ENCODE measurements around the gene SMARCC2.
A peak's percentile ranks its signal among the peaks of the same experiment; 100 is the strongest.

Gene SMARCC2

DNA sequence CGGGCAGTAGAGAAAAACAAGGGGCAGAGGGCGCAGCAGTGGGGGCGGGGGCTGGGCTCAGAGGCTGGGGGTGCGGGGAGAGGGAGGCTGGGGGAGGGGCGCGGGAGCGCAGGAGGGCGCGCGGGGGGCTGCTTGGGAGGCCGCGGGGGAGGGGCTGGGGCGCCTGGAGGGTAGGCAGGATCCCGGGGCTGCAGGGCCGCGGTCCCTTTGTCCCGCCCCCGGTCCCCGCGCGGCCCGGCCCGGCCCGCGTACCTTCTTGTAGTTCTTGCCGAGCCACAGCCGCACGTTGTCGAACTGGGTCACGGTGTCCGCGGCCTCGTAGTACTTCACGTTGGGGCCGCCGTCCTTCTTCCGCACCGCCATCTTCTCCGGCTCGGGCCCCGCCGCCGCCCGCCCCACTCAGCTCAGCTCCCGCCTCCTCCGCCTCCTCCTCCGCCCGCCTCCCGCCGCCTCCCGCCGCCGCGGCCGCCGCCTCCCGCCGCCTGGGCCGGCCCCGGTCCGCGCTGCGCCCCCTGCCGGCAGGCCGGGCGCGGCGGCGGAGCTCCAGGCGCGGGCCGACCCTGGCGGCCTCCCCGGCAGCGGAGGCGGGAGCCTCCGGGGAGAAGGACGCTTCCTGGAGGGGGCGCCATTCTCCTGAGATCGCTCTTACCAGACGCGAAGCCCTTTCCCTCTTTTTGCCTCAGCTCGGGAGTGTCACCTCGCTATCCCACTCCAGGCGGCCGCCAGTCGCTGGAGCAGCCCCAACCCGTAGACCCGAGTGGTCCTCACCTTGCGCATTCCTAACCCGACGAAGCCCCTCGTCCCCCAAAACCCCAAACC, at the start of gene SMARCC2:
Gene SMARCC2 (minus strand): TSS at position 385 of the 819 bp plus-strand sequence. CDS start 22 bp downstream, at position 363.
- peak; percentile 65 for DNase-seq

DNA sequence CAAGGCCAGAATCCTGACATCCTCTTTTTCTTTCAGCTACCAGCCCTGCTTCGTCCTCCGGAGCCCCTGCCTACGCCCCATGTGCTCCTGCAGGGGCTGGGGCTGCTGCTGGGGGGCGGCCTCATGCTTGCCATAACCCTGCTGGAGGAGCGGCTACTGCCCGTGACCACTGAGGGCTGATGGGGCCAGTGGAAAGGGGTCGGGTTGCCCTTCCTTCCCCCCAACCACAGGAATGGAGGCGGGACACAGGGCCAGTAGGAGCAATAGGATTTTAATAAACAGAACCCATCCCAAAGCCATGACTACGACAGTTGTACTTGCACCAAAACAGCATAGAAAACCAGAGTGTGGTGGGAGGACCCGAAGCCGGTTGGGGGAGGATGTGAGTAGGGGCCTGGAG, 48.3 kb upstream of the SMARCC2 start:
- no peak for DNase-seq

DNA sequence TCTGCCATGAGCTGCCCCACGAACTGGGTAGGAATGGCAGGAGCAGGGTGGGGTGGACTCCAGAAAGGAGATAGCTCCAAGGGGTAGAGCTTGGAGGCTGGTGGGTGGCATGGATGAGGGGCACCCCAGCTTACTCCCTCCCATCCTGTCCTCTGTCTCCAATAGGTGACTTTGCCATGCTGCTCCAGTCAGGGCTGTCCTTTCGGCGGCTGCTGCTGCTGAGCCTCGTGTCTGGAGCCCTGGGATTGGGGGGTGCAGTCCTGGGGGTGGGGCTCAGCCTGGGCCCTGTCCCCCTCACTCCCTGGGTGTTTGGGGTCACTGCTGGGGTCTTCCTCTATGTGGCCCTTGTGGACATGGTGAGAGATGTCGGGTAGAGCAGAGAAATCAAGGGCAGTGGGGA, 47.7 kb upstream of the SMARCC2 start:
- DNase-seq = no peak

DNA sequence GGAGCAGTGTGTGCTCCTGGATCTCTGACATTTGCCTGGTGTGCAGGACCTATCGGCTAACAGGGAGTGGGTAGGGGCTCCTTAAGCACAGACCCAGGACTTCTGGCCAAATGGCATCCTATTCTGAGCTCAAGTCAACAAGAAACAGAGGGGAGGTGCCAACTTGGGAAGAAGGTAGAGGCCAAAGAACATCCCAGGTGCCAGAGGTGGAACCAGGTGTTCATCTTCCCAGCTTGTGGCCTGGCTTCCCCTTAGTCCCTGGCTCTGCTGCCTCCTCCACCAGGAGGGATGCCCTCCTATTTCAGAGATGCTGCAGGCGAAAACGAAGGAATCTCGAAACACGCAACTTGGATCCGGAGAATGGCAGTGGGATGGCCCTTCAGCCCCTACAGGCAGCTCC, 46.8 kb upstream of the SMARCC2 start:
- no peak for DNase-seq

DNA sequence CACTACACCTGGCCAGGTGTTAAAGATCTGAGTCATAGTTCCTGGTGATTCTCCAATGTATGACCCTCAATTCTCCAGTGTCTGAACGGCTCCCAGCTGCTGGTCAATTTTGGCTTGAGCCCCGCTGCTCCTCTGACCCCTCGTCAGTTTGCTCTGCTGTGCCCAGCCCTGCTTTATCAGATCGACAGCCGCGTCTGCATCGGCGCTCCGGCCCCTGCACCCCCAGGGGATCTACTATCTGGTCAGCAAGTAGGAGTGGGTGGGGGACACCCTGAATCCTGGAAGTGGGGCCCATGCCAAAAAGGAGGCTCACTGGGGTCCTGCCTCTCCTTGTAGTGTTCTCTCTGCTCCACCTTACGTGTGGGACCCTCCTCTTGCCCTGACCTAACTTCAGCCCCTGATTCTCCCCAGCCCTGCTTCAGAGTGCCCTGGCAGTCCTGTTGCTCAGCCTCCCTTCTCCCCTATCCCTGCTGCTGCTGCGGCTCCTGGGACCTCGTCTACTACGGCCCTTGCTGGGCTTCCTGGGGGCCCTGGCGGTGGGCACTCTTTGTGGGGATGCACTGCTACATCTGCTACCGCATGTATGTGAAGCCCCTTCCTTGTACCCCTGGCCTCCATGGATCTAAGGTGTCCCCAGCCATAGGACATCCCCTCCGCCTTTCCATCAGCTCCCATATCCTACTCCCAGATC, 45.6 kb upstream of the SMARCC2 start:
- DNase-seq = no peak

DNA sequence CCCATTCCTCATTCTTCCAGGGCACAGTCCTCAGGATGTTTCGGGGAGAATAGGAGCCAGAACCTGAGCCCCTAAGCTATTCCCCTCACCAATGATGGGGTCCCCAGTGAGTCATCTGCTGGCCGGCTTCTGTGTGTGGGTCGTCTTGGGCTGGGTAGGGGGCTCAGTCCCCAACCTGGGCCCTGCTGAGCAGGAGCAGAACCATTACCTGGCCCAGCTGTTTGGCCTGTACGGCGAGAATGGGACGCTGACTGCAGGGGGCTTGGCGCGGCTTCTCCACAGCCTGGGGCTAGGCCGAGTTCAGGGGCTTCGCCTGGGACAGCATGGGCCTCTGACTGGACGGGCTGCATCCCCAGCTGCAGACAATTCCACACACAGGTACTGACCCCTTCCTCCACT, 41.9 kb upstream of the SMARCC2 start:
- DNase-seq = no peak

DNA sequence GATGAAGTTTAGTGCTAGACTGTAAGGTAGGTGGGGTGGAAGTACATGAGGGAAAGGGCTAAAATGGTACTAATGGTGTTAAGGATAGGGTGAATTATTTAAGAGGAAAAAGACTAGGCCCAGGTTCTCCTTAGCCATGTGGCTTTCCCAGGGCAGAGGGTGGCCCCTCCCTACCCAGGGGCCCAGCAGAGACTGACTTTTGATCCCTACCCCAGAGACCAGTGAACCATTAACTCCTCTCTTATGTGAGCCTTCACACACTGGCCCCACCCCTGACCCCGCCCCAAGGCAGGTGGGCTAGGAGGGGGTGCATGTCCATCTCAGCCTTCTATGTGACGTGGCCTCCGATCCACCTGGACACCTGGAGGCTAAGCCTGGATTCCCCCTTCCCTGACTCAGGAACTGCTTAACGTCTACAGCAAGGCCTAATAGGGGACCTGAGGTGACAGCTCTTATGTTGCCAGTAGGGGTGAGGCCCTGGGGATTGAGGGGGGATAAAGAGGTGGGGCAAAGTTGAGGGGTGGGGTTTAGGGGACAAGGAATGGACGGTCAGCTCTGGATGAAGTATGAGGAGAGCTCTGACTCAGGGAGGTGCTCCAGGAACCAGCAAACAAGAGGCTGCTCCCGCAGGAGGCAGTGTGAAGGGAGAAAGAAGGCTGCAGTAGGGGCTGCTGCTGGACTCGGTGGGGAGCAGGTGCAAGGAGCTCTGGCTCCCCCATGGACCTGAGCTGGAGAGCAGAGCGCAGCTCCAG, 41.3 kb upstream of the SMARCC2 start:
- DNase-seq = no peak

DNA sequence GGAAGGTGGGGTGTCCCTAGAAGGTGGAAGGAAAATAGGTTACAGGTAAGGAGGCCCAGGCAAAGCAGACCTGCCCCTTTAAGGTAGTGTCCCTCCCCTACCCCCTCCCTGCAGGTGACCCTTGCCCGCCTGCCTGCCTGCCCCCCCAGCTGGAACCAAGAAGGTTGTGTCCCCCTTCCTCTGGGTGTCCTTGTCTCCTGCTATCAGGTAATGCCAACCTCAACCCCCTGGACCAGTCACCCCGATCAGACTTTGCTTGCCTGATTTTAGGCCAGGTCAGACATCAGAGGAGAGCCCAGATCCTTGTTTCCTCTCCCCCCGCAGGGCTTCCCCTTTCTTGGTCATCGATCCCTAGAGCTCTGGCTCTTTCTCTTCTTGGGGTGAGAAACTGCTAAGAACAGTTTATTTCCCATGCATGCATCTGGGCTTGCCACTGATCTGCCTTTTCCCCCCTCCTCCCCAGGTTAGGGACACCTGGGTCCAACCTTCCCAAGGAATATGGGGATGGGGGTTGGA, 40.7 kb upstream of the SMARCC2 start, which contains the start of gene SLC39A5:
Gene SLC39A5 (plus strand): TSS at position 136 of the 516 bp plus-strand sequence. CDS start 1,224 bp downstream, outside the sequence.
- DNase-seq = no peak

DNA sequence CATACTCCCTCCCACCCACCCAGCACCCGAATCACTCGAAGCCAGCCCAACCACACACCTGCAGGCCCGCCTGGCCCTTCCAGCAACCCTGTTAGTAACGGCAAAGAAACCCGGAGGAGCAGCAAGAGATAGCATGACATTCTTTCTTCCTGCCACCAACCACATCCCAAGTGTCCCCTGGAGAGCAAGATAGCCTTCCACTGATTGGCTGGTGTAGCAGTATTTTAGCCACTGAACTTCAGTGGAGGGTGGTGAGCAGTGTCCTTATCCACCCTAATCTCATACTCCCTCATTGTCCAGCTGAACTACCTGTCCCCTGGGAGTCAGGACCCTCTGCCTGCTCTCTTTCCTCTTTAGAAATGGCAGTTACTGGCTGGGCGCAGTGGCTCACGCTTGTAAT, 39.8 kb upstream of the SMARCC2 start:
- no peak for DNase-seq

DNA sequence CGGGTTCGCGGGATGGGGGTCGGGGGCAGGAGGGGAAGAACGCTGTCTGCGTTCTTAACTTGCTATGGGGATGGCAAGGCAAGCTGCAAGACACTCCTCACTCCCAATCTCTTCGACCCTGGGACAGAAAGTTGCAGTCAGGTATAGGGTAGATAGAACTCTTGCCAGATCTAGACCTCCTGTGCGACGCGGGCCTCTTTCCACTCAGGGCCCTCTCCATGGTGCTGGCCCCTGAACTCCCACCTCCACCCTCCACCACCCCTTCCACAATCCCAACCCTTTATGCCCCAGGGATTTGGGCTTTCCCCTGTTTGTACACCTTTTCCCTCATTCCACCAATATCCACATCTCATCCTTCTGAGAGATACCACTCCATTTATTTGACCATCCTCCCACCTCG, 35.7 kb upstream of the SMARCC2 start:
- DNase-seq = no peak

DNA sequence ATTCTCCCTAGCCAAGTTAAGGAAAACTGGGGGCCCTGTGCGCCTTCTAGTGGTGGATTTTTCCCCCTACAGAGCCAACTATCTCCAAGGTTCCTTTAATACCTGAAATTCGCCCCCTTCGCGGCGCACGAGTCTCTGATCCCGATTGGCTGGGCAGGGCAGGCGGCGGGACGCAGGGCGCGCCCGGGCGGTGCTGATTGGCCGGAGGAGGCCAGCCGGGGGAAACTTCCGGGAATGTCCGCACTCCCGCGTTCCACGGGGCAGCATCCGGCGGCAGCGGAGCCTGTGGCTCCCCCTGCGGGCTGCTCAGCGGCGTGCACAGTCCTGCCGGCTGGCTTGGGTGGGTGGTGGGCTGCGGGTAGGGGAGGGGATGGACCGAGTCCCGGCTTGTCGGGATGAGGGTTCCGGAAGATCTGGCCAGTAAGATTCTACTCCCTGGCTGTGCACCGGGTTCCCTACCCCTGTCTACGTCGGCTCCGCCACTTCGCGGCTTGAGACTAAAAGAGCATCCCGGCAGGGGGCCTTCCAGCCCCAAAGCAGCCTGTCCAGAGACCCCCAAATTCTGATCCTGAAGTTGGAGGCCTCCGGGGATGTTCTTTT, 34.9 kb upstream of the SMARCC2 start, which contains the start of gene NABP2:
Gene NABP2 (plus strand): TSS at position 241 of the 600 bp plus-strand sequence. CDS start 515 bp downstream, outside the sequence.
- peak; percentile 93 for DNase-seq

DNA sequence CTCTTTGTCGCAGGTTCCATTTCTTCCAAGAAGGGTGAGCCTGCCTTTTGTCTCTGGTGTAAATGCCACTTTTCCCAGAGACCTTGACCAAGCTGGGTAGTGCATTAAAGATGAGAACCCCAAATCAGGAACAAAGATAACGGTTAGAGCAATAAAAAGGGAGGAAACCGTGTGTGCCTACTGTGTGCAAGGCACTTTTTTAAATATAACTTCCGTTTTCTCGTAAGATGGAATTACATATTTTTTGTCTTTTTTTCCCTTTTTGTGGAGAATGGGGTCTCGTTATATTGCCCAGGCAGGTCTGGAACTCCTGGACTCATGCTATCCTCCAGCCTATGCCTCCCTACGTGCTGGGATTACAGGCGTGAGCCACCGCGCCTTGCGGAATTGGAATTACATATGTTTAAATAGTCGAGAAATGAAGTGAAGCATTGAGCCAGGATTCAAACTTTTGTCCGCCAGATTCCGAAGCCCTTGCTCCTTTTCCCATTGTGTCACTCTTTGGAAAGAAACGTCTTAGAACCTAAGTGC, 34.4 kb upstream of the SMARCC2 start:
- DNase-seq = no peak

DNA sequence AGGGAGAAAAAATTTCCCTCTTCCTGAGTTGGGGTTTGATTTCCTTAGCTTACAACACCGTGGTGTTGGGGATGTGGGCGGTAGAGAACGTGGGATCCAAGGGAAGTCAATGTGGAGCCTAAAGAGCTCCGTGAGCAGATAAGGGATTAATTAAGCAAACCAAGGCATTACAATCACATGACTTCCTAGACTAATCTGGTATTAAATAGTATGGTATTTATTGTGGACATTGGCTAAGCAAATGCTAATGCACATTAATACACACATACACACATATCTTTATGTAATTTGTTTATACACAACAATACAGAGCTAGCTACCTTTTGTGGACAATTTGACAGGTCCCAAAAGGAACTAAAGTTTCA, 33.2 kb upstream of the SMARCC2 start:
- DNase-seq = no peak

DNA sequence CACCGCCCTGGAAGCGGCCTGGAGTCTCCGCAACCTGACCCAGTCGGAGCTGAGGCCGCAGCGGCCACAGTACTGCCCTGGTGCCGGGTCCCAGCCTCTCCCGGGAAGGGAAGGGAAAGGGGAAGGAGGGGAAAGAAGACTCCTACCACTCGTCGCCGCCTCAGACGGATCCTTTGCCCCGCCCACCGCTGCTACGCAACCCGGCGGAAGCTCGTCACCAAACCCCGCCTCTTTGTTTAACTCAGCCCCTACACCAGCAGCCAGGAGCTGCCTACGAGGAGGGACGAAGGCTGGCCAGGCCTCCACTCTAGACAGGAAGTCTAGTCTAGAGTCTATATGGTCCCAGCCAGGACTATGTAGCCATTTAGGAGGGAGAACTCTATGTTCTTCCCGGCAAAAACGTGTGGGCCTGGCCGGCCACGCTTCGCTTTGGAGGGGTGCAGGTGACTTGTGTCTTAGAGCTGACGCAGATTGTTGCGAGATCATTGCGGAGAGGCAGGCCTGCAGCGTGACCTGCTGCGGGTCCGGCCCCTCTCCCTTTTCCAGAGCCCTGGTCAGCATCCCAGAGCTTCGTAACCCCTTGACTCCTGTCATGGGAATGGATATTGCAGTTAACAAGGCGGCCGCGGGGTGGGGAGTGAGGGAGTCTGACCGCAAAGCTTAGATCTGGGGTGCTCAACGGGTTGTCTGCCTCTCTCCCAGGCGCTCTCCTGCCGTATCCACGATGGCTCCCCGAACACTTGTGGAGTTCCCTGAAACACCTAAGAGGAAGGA, 32.7 kb upstream of the SMARCC2 start, which contains the start of gene RNF41:
Gene RNF41 (minus strand): TSS at position 166 of the 774 bp plus-strand sequence. CDS start 7,875 bp downstream, outside the sequence.
- peak; percentile 89 for DNase-seq

DNA sequence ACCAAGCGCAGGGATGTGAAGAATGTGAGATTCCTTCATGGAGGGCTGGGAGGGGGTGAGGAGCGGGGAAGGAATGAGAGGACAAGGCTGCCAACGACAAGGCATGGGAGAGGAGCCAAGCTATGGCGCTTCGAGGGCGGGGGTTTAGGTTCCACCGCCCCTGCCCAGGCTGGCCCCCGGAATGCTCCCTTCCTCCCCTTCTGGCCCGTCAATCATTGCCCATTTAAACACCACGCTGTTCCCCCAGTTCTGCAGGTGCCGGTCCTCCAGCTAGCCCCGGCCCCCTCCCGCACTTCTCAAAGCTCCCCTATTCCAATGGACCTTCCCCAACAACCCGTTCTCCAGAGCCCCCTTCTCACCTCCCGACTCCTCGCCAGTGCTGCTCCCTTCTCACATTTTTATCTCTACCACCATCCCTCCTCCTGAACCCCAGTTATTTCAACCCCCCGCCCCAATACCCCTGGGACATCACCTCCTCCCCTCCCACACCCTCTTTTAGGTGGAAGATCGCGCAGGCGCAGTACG, 32.0 kb upstream of the SMARCC2 start:
- DNase-seq = peak; percentile 24

DNA sequence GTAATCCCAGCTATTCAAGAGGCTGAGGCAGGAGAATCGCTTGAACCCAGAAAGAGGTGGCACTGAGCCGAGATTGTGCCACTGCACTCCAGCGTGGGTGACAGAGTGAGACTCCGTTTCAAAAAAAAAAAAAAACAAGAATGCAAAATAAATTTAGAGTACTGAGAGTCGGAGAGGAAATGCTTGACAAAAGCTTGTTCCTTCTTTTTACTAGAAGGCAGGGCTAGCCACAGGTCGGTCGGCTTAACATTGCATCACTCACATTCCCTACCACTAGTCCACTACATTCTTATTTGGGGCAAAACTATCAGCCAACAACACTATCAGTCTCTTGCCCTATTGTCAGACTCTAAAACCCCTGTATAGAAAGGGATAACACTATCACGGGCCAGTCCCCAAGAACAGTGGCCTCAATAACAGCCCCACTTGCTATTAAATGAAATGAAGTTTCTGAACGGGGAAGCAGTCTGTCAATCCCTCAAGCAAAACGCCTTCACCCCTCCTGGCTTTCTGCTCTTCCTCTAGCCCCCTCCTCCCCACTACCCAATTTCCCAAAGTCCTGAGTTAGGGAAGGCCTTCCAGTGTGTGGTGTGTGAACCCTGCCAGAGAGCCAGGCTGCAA, 31.4 kb upstream of the SMARCC2 start:
- DNase-seq = no peak

DNA sequence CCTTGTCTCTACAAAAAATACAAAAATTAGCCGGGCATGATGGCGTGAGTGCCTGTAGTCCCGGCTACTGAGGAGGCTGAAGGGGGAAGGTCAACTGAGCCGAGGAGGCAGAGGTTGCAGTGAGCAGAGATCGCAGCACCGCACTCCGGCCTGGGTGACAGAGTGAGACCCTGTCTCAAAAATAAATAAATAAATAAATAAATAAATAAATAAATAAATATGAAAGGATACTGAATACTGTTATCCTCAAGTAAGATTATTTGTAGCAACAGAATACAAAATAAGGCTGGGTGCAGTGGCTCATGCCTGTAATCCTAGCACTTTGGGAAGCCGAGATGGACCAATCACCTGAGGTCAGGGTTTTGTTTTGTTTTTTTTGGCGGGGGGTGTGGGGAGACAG, 30.6 kb upstream of the SMARCC2 start:
- DNase-seq = no peak

DNA sequence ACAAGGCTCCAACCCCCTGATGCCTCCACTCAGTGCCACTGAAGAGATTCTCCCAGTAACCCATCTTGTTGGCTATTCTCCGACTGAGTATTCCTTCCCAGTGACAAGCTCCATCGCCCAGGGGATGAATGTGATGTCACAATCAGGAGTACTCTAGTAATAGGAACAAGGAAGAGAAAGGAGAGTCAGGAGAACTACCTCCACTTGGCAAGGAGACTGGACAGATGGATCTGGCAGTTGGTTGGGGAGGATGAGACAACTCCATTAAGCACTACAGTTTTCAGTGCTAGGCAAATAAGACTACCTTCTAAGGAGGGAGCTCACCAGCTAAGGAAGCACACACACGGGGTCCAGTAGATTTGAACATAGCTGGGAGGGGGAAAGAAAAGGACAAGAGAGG, 27.2 kb upstream of the SMARCC2 start:
- DNase-seq = no peak

DNA sequence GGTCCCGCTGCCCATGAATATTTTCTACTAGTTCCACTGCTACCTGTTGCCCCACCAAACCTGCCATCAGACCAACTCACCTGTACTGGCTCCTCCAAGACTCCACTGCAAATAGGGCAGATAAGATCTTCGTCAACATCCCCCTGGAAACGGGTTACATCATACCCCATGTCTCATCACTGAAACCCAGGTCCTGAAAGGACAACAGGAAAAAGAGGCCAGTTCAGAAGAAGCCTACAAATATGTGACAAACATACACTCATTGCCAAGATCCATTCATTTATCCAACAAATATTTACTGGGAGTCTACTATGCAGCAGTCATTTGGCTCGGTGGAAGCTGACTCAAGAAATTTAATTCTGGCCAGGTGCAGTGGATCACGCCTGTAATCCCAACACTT, 24.6 kb upstream of the SMARCC2 start:
- DNase-seq = no peak

DNA sequence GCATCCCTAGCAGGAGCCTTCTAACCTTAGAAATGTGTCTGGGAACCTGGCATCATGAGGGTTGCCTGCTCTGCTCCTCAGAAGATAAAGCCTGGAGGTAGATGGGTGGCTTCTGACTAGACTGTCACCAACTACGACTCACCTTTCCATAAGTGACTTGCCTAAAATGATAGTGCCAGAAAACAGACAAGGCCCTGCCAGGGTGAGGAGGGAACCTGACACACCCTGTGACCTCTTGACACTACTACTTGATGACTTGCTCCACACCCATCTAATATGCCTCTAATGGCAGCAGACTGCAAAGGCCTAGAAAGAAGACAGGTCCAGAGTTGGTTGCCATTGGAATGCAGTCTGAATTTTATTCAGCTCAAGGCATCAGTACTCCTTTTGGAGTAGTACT, 23.1 kb upstream of the SMARCC2 start:
- no peak for DNase-seq

DNA sequence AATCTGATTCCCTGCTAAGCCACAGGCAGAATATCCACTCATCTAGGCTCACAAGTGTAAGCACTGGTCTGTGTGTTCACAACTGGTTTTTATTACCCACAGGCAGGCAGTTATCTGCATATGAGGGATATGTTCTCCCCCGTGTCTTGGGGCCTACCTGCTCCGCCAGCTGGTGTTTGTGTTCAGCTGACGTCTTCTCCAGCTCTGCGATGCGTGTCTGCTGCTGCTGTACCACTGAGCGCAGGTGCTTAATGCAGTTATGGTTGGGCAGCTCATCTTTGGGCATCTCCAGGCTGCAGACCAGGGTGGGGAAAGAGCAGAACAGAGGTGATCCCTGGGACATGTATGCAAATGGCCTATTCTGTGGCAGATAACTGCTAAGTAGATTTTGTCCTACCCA, 18.7 kb upstream of the SMARCC2 start:
- no peak for DNase-seq
